Measurements from ENCODE around the gene HEG1. TPM values are rescaled to one million over a fixed set of nuclear protein-coding genes. Genes with fewer than 3 reads are reported as not detected.

Gene HEG1
- total and polyA plus RNA-seq, 2 of the 8 experiments (the other 6 are each of a cell fraction or from before 2014, with no cell fraction given): 5.3 to 9.7 TPM

DNA sequence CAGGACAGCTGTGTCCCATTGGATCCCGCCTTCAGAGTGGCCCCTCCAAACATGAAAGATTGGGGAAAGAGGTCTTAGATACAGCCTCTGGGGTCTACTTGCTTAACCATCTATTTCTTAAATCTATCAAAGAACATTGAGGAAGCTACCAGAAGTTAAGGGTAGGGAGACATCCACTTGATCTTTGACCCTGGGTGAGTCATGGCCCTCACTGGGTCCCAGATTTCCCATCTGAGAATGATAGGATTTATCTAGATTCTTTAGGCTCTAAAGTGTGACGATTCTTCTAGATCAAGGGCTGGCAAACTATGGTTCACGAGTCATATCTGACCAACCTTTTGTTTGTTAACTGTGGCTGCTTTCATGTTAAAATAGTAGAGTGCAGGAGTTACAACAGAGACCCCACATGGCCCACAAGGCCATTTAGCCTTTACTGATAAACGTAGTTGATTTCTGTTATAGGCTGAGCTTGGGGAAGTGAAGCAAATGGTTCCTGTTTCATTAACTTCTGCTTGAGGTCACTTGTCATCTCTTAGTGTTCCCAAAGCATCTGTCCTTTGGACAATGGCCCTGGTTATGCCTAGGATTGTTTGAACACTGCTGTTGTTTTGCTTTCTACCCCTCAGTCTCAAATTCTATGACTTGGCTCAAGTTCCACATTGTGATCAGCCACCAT lies 129.2 kb downstream of the HEG1 start:
- 87% methylated on average over 4 of the region's 4 CpGs; no CpG with 5 or more reads in 1 of the 2 experiments for WGBS, 2 experiments (ENCODE audit: extremely low coverage in 1 of 2, insufficient coverage in 1 of 2, insufficient read length in 1 of 2, insufficient replicate concordance in 2 of 2, low coverage in 1 of 2, low lambda C conversion rate in 2 of 2, missing lambda C conversion rate in 1 of 2)
- CTCF ChIA-PET (ENCODE audit: partially characterized antibody): interaction anchor here (0.9 to 10.5 kb wide), 11 partner anchors 13 to 659 kb away, joined by 3 to 126 read pairs (median 4); partner anchors contain the start of gene MUC13
- no peak for TF ChIP-seq BRCA1 (IDR thresholded peaks at IDR 0.05; ENCODE audit: low read depth, low read length)
- TF ChIP-seq, protein P1, sequence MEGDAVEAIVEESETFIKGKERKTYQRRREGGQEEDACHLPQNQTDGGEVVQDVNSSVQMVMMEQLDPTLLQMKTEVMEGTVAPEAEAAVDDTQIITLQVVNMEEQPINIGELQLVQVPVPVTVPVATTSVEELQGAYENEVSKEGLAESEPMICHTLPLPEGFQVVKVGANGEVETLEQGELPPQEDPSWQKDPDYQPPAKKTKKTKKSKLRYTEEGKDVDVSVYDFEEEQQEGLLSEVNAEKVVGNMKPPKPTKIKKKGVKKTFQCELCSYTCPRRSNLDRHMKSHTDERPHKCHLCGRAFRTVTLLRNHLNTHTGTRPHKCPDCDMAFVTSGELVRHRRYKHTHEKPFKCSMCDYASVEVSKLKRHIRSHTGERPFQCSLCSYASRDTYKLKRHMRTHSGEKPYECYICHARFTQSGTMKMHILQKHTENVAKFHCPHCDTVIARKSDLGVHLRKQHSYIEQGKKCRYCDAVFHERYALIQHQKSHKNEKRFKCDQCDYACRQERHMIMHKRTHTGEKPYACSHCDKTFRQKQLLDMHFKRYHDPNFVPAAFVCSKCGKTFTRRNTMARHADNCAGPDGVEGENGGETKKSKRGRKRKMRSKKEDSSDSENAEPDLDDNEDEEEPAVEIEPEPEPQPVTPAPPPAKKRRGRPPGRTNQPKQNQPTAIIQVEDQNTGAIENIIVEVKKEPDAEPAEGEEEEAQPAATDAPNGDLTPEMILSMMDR (IDR thresholded peaks at IDR 0.05; ENCODE audit: control extremely low read depth in 1 of 3, insufficient read depth in 1 of 3, low read depth in 1 of 3, low read length in 3 of 3): no peak
- no peak for TF ChIP-seq JUN (IDR thresholded peaks at IDR 0.05; ENCODE audit: low read depth, low read length)
- TF ChIP-seq CHD2 (IDR thresholded peaks at IDR 0.05; ENCODE audit: low read length): no peak
- no peak for TF ChIP-seq TBP (IDR thresholded peaks at IDR 0.05; ENCODE audit: low read depth, low read length)
- no peak for TF ChIP-seq SP2 (IDR thresholded peaks at IDR 0.05; ENCODE audit: low read length)
- TF ChIP-seq EP300 (IDR thresholded peaks at IDR 0.05; ENCODE audit: borderline replicate concordance in 1 of 2, low read depth in 2 of 2, low read length in 2 of 2): no peak
- TF ChIP-seq, protein P2, sequence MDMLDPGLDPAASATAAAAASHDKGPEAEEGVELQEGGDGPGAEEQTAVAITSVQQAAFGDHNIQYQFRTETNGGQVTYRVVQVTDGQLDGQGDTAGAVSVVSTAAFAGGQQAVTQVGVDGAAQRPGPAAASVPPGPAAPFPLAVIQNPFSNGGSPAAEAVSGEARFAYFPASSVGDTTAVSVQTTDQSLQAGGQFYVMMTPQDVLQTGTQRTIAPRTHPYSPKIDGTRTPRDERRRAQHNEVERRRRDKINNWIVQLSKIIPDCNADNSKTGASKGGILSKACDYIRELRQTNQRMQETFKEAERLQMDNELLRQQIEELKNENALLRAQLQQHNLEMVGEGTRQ (IDR thresholded peaks at IDR 0.05; ENCODE audit: low read length): no peak
- TF ChIP-seq NANOG (IDR thresholded peaks at IDR 0.05; ENCODE audit: insufficient read depth, low read depth, low read length, poor library complexity, severe bottlenecking): no peak

More for the DNA sequence above, 129.2 kb downstream of the HEG1 start:
- Histone ChIP-seq H3K23ac (ENCODE audit: insufficient read length) (no peak overlapping the region), H3K27me3 (replicated peaks in 1 of 4; ENCODE audit: control insufficient read depth in 3 of 4, extremely low read depth in 1 of 4, insufficient read depth in 3 of 4, low read length in 3 of 4) (no peaks in the 10 kb centered on the region; a peak in 1 of 7 replicates), H3K4ac (replicated peaks; ENCODE audit: insufficient read length, low read depth, low read length) (no peak overlapping the region), H3K4me2 (ENCODE audit: insufficient read depth in 1 of 2, low read depth in 2 of 2, low read length in 2 of 2) (no peak overlapping the region), H3K9ac (replicated peaks in 1 of 4; ENCODE audit: extremely low read depth in 1 of 4, low read depth in 3 of 4, low read length in 3 of 4) (no peak overlapping the region), H2BK12ac (ENCODE audit: low read depth, low read length) (no peak overlapping the region), H3K27ac (ENCODE audit: low read depth, low read length) (no peak overlapping the region), H2AK5ac (ENCODE audit: low read depth, low read length) (no peak overlapping the region), H4K8ac (ENCODE audit: extremely low read depth, insufficient read depth, low read length) (no peak overlapping the region), H4K91ac (replicated peaks; ENCODE audit: insufficient read length, low read length) (no peak overlapping the region), H3K79me2 (ENCODE audit: control insufficient read depth in 1 of 2, insufficient read depth in 2 of 2, low read length in 2 of 2) (no peaks in the 10 kb centered on the region), H3K9me3 (ENCODE audit: insufficient read depth in 2 of 2, low read depth in 1 of 2, low read length in 1 of 2) (no peaks in the 10 kb centered on the region), H2BK5ac (ENCODE audit: low read depth, low read length) (no peak overlapping the region), H2AFZ (ENCODE audit: low read length) (no peak overlapping the region), H3K18ac (ENCODE audit: extremely low read depth, low read length) (no peak overlapping the region), H3K4me3 (ENCODE audit: extremely low read depth in 1 of 4, insufficient read depth in 2 of 4, low read depth in 3 of 4, low read length in 4 of 4) (no peak overlapping the region), H2BK120ac (replicated peaks; ENCODE audit: low read depth, low read length) (no peak overlapping the region), H3K56ac (replicated peaks; ENCODE audit: insufficient read length, low read depth, low read length) (no peak overlapping the region), H4K20me1 (replicated peaks in 1 of 2; ENCODE audit: control insufficient read depth in 1 of 2, insufficient read depth in 2 of 2, low read length in 2 of 2) (no peaks in the 10 kb centered on the region), H3K4me1 (replicated peaks in 1 of 4; ENCODE audit: control insufficient read depth in 3 of 4, insufficient read depth in 4 of 4, low read length in 3 of 4) (no peaks in the 10 kb centered on the region), H3K14ac (ENCODE audit: insufficient read length) (no peak overlapping the region), H3K36me3 (ENCODE audit: control insufficient read depth in 2 of 4, insufficient read depth in 4 of 4, low read length in 3 of 4) (no peaks in the 10 kb centered on the region), H2BK15ac (ENCODE audit: low read length) (no peak overlapping the region), H3K79me1 (ENCODE audit: low read depth, low read length) (no peaks in the 10 kb centered on the region), H4K5ac (ENCODE audit: insufficient read length, low read depth, low read length) (no peak overlapping the region), H2BK20ac (ENCODE audit: low read length) (no peak overlapping the region), H3K23me2 (ENCODE audit: low read depth, low read length) (no peaks in the 10 kb centered on the region; the same call in 1 of the 2 replicates)
- POLR2A ChIA-PET (ENCODE audit: partially characterized antibody): interaction anchor here (2.5 kb wide), 1 partner anchor 166 kb away, joined by 8 read pairs; no protein-coding TSS in a partner anchor
- DNase-seq (ENCODE audit: low read depth in 1 of 2, low spot score in 2 of 2): no peak
- FAIRE-seq: no peak

Data from H1 (cell line).